H1 (cell line): ENCODE results near the gene BRD2. TPM values are rescaled to one million over a fixed set of nuclear protein-coding genes. Genes with fewer than 3 reads are reported as not detected.

ENCODE experiments used
- CTCF ChIP-seq, 3 experiments: IDR thresholded peaks; 1 replicate in 2 of 3; 2 replicates in 1 of 3; pipeline versions ENCODE4 v1.5.1 to v1.6.1; 2011; ENCODE audit warnings: low read length in 3 of 3, mild to moderate bottlenecking in 3 of 3, inconsistent platforms in 2 of 3, low read depth in 1 of 3, moderate library complexity in 1 of 3; ENCODE audit not compliant: insufficient read depth in 1 of 3; ENCODE audit errors: control extremely low read depth in 1 of 3
- HDAC2 ChIP-seq, 2 experiments: fragments of 300-600 bp in 1 of 2; sonication (generic) in 1 of 2; IDR thresholded peaks; 2 replicates each; pipeline ENCODE4 v1.6.1; 2011 to 2012; ENCODE audit warnings: low read depth in 2 of 2, low read length in 2 of 2, mild to moderate bottlenecking in 2 of 2, moderate library complexity in 2 of 2, borderline replicate concordance in 1 of 2, inconsistent platforms in 1 of 2
- KDM5A ChIP-seq: fragments of 200-600 bp; IDR thresholded peaks from 2 replicates; pipeline ENCODE4 v1.7.1; 2012; ENCODE audit warnings: mild to moderate bottlenecking, low read length, inconsistent platforms, mixed read lengths
- MAFK ChIP-seq: IDR thresholded peaks from 2 replicates; pipeline ENCODE4 v1.6.1; 2012; ENCODE audit warnings: low read depth, mild to moderate bottlenecking, improper control_type of control experiment, low read length
- SAP30 ChIP-seq: fragments of 300-600 bp; sonication (generic); IDR thresholded peaks from 2 replicates; pipeline ENCODE4 v1.7.1; 2012; ENCODE audit warnings: low read length, moderate library complexity, mild to moderate bottlenecking, inconsistent platforms; ENCODE audit not compliant: insufficient read depth, insufficient replicate concordance
- SP1 ChIP-seq: IDR thresholded peaks from 2 replicates; pipeline ENCODE4 v1.6.1; 2011; ENCODE audit warnings: low read depth, low read length
- TAF7 ChIP-seq: optimal IDR thresholded peaks from 2 replicates; pipeline ENCODE3; 2011; ENCODE audit warnings: low read depth, mild to moderate bottlenecking, inconsistent platforms, low read length, moderate library complexity, borderline replicate concordance
- polyA plus RNA-seq, 7 experiments: library from polyadenylated mRNA; depleted of rRNA in 3 of 7; stranded (reverse) in 5 of 7; unstranded in 2 of 7; fragments of >200 nt in 5 of 7; fragments of 200-250 nt in 2 of 7; gene quantifications; 1 replicate in 5 of 7; 2 replicates in 1 of 7; 4 replicates in 1 of 7; pipeline versions ENCODE4 v1.2.1 to v1.2.3, GENCODE V29; 2011 to 2013; ENCODE audit warnings: missing spikeins in 2 of 7, mixed read lengths in 2 of 7
- total RNA-seq: library from RNA; stranded (reverse); fragmentation: NEBNext Ultra II Directional; extraction: Animal tissue kit (Norgen Biotek cat#: 25700); gene quantifications from 2 replicates; pipeline ENCODE4 v1.2.1, GENCODE V29; 2021
- TF ChIP-seq, protein P1 (sequence below): IDR thresholded peaks from 2 replicates; pipeline ENCODE4 v1.6.1; 2012; ENCODE audit warnings: inconsistent platforms

BRD2 gene
- total and polyA plus RNA-seq, 2 of the 8 experiments (the other 6 are each of a cell fraction or from before 2014, with no cell fraction given), result 132 to 185 TPM

DNA sequence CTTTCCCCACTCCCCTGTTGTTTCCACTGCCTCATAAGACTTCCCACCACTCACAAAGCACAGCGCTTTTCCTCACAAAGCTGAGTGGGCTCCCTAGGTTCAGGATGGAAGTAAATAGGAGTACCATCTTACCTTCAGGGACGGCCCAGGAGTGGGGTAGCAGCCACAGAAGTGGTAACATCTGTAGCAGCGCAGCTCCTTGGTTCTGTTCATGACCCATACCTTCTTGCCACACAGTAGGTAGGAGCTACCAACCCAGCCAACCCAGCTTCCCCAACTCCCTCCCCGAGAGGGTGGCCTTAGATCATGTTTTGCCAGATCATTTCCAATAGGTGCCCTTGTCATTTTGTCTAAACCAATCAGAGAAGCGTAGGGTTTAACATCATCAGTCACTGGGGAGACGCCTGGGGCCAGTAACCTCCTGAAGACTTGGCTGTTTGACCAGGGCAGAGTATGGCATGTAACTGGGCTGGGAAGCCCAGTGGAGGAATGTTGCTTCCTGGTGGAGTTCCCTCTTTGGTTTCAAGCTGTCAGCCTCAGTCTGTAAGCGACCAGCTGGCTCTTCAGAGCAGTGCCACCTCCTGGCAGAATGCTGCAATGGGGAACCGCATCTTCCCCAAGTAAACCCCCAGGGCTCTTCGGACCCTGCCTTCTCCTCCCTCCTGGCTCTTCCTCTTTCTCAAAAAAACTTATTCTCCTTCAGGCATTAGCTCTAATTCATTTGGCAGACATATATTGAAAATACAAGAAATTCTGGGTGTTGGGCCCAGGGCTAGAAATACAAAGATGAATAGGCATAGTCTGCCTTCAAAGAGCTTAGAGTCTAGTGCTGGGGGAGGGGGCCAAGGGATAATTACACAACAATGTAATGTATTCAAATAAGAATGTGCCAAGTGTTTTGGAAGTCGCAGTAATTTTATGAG, 15.3 kb upstream of the BRD2 start, which contains the start of gene HLA-DMA (continued):
- TF ChIP-seq HDAC2 (IDR thresholded peaks at IDR 0.05; ENCODE audit: borderline replicate concordance in 1 of 2, low read depth in 2 of 2, low read length in 2 of 2) (0 out of 4 replicates have a peak, but pooled peaks of 1 of the 2 experiments have one; percentile 40), CTCF (IDR thresholded peaks at IDR 0.05; ENCODE audit: control extremely low read depth in 1 of 3, insufficient read depth in 1 of 3, low read depth in 1 of 3, low read length in 3 of 3) (peak; percentile 81 to 93 (median 82)), MAFK (no peak), TAF7 (no peak), SP1 (peak; percentile 79), SAP30 (peak; percentile 70), KDM5A (no peak)
- TF ChIP-seq, protein P1, sequence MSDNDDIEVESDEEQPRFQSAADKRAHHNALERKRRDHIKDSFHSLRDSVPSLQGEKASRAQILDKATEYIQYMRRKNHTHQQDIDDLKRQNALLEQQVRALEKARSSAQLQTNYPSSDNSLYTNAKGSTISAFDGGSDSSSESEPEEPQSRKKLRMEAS, result 0 out of 2 replicates have a peak, but pooled peaks have one; percentile 9
